H9 (cell line): ENCODE results near the gene HSPE1. TPM values are rescaled to one million over a fixed set of nuclear protein-coding genes. Genes with fewer than 3 reads are reported as not detected.

Experiments used
- DNase-seq: peaks from one replicate; pipeline ENCODE4 v3.0.0-alpha.2; 2017
- H2AFZ ChIP-seq: one replicate; pipeline ENCODE4 v1.6.1; 2013; ENCODE audit warnings: mild to moderate bottlenecking, low read length, control low read depth, moderate library complexity
- H2AK5ac ChIP-seq: 2 replicates; pipeline ENCODE4 v1.6.1; 2013; ENCODE audit warnings: low read length, control low read depth, mixed read lengths; ENCODE audit not compliant: insufficient read length
- H2BK120ac ChIP-seq: one replicate; pipeline ENCODE4 v1.6.1; 2013; ENCODE audit warnings: low read depth, mild to moderate bottlenecking, low read length, control low read depth, inconsistent platforms; ENCODE audit not compliant: poor library complexity, severe bottlenecking
- H2BK12ac ChIP-seq: 2 replicates; pipeline ENCODE4 v1.6.1; 2013; ENCODE audit warnings: low read length, control low read depth, mixed read lengths, low read depth; ENCODE audit not compliant: insufficient read length
- H2BK15ac ChIP-seq: 2 replicates; pipeline ENCODE4 v1.6.1; 2013; ENCODE audit warnings: low read depth, low read length, control low read depth
- H2BK20ac ChIP-seq: one replicate; pipeline ENCODE4 v1.6.1; 2013; ENCODE audit warnings: low read depth, mild to moderate bottlenecking, low read length, control low read depth, inconsistent platforms; ENCODE audit not compliant: poor library complexity, severe bottlenecking
- H2BK5ac ChIP-seq: 2 replicates; pipeline ENCODE4 v1.6.1; 2013; ENCODE audit warnings: low read length, control low read depth, mixed read lengths; ENCODE audit not compliant: insufficient read length
- H3K14ac ChIP-seq: 2 replicates; pipeline ENCODE4 v1.6.1; 2013; ENCODE audit warnings: low read length, control low read depth; ENCODE audit not compliant: insufficient read depth
- H3K18ac ChIP-seq: 2 replicates; pipeline ENCODE4 v1.6.1; 2013; ENCODE audit warnings: low read depth, mild to moderate bottlenecking, mixed read lengths, low read length, control low read depth; ENCODE audit not compliant: insufficient read length
- H3K23ac ChIP-seq: 2 replicates; pipeline ENCODE4 v1.6.1; 2013; ENCODE audit warnings: low read length, control low read depth, mixed read lengths, low read depth; ENCODE audit not compliant: insufficient read length
- H3K23me2 ChIP-seq: 2 replicates; pipeline ENCODE4 v1.6.1; 2013; ENCODE audit warnings: low read depth, mild to moderate bottlenecking, mixed read lengths, low read length, control low read depth; ENCODE audit not compliant: insufficient read length, poor library complexity, severe bottlenecking
- H3K27ac ChIP-seq: 2 replicates; pipeline ENCODE4 v1.5.1; 2013; ENCODE audit warnings: low read length, control low read depth, mixed read lengths, low read depth; ENCODE audit not compliant: insufficient read length
- H3K27me3 ChIP-seq: 2 replicates; pipeline ENCODE4 v1.6.1; 2013; ENCODE audit warnings: low read length, control low read depth, inconsistent platforms; ENCODE audit not compliant: insufficient read depth
- H3K4ac ChIP-seq: 2 replicates; pipeline ENCODE4 v1.6.1; 2013; ENCODE audit warnings: low read depth, mild to moderate bottlenecking, control low read depth, inconsistent platforms, low read length, moderate library complexity
- H3K4me1 ChIP-seq: 2 replicates; pipeline ENCODE4 v1.6.1; 2013; ENCODE audit warnings: low read length, control low read depth, inconsistent platforms; ENCODE audit not compliant: insufficient read depth
- H3K4me2 ChIP-seq: 2 replicates; pipeline ENCODE4 v1.6.1; 2013; ENCODE audit warnings: low read length, control low read depth, mixed read lengths; ENCODE audit not compliant: insufficient read length, insufficient read depth
- H3K56ac ChIP-seq: 2 replicates; pipeline ENCODE4 v1.6.1; 2013; ENCODE audit warnings: low read depth, mild to moderate bottlenecking, mixed read lengths, low read length, control low read depth; ENCODE audit not compliant: insufficient read length
- H3K79me1 ChIP-seq: 2 replicates; pipeline ENCODE4 v1.6.1; 2013; ENCODE audit warnings: low read depth, mild to moderate bottlenecking, moderate library complexity, low read length, control low read depth, inconsistent platforms; ENCODE audit not compliant: insufficient read depth, poor library complexity, severe bottlenecking
- H3K79me2 ChIP-seq: 2 replicates; pipeline ENCODE4 v1.6.1; 2013; ENCODE audit warnings: low read length, control low read depth, inconsistent platforms; ENCODE audit not compliant: insufficient read depth
- H3K9ac ChIP-seq: 2 replicates; pipeline ENCODE4 v1.6.1; 2013; ENCODE audit warnings: low read length, control low read depth, mixed read lengths; ENCODE audit not compliant: insufficient read length; ENCODE audit errors: extremely low read depth
- H3K9me3 ChIP-seq: one replicate; pipeline ENCODE4 v1.6.1; 2013; ENCODE audit warnings: low read depth, low read length, inconsistent platforms; ENCODE audit not compliant: control insufficient read depth
- H3T11ph ChIP-seq: one replicate; pipeline ENCODE4 v1.6.1; 2013; ENCODE audit warnings: mild to moderate bottlenecking, low read length, control low read depth, inconsistent platforms
- H4K20me1 ChIP-seq: one replicate; pipeline ENCODE4 v1.6.1; 2013; ENCODE audit not compliant: control insufficient read depth, insufficient read length, insufficient read depth
- H4K5ac ChIP-seq: 2 replicates; pipeline ENCODE4 v1.6.1; 2013; ENCODE audit warnings: low read depth, mild to moderate bottlenecking, mixed read lengths, low read length, control low read depth; ENCODE audit not compliant: insufficient read length
- H4K8ac ChIP-seq: replicated peaks from 2 replicates; pipeline ENCODE4 v1.6.1; 2013; ENCODE audit warnings: low read length, control low read depth, mixed read lengths, low read depth; ENCODE audit not compliant: insufficient read length
- H4K91ac ChIP-seq: 2 replicates; pipeline ENCODE4 v1.6.1; 2013; ENCODE audit warnings: low read depth, mild to moderate bottlenecking, moderate library complexity, mixed read lengths, low read length, control low read depth; ENCODE audit not compliant: insufficient read length
- H3K27ac Mint-ChIP-seq, 3 experiments: 2 replicates in 2 of 3; 3 replicates in 1 of 3; pipeline ENCODE4 v1.8.0; 2020 to 2021; ENCODE audit warnings: mixed read lengths in 3 of 3, mild to moderate bottlenecking in 1 of 3, moderate library complexity in 1 of 3
- H3K27me3 Mint-ChIP-seq: 2 replicates; pipeline ENCODE4 v1.8.0; 2021; ENCODE audit warnings: low read depth, mild to moderate bottlenecking, moderate library complexity, mixed read lengths
- H3K36me3 Mint-ChIP-seq, 3 experiments: 2 replicates in 2 of 3; 3 replicates in 1 of 3; pipeline ENCODE4 v1.8.0; 2020 to 2021; ENCODE audit warnings: low read depth in 3 of 3, mixed read lengths in 3 of 3; ENCODE audit not compliant: insufficient read depth in 1 of 3
- H3K4me1 Mint-ChIP-seq, 2 experiments: 2 replicates each; pipeline ENCODE4 v1.8.0; 2020; ENCODE audit warnings: mixed read lengths in 2 of 2
- H3K4me3 Mint-ChIP-seq, 2 experiments: 2 replicates in 1 of 2; 3 replicates in 1 of 2; pipeline ENCODE4 v1.8.0; 2020 to 2021; ENCODE audit warnings: mild to moderate bottlenecking in 2 of 2, mixed read lengths in 2 of 2, moderate library complexity in 1 of 2
- H3K9me3 Mint-ChIP-seq, 2 experiments: 2 replicates in 1 of 2; 3 replicates in 1 of 2; pipeline ENCODE4 v1.8.0; 2020; ENCODE audit warnings: mild to moderate bottlenecking in 2 of 2, mixed read lengths in 2 of 2, moderate library complexity in 1 of 2
- CTCF ChIP-seq: fragments of 200-600 bp; sonication (generic); conservative IDR thresholded peaks from 3 replicates; pipeline ENCODE4 v1.8.0; 2021; ENCODE audit warnings: antibody characterized with exemption, mild to moderate bottlenecking
- WGBS: extraction: QIAGEN DNeasy Blood & Tissue Kit; methylation state at CpG from one replicate; pipeline ENCODE4 v1.1.7; 2013; ENCODE audit warnings: missing lambda C conversion rate, low lambda C conversion rate, mixed read lengths; ENCODE audit not compliant: insufficient read length; ENCODE audit errors: extremely low coverage; 5-methylcytosine and 5-hydroxymethylcytosine counted together
- total RNA-seq: library from RNA; stranded (reverse); gene quantifications from 2 replicates; pipeline ENCODE4 v1.2.1, GENCODE V29; 2021

The HSPE1 gene
- total RNA-seq, 1 experiment from 2014 or later, result 347 TPM

DNA sequence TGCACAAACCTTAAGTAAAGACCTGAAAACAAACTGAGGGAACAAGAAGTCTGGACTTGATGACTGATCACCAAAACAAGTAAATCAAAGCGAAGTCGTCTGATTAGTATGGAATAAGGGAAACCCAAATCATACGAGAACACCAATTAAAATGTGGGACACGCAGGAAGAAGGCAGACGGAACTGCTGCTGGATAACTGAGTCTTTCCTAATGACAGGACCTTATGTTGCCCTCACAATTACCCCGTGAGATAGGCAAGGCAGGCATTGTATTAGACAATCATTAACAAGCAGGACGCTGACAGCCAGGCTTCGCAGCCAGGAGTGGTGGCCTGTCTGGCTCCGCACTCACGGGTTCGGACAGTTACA is 47.4 kb upstream of the HSPE1 start:
- WGBS, result no CpG with 5 or more reads among the region's 11 CpGs
- Histone ChIP-seq H3K27ac (no peak overlapping the region), H3T11ph (no peak overlapping the region), H3K18ac (no peak overlapping the region), H3K56ac (no peak overlapping the region), H3K4me1 (no peaks in the 10 kb centered on the region), H3K79me1 (no peaks in the 10 kb centered on the region), H3K9ac (peak overlapping the region; percentile 35), H4K5ac (no peak overlapping the region), H3K79me2 (peaks cover 19% of the 10 kb centered on the region; the same call in 1 of the 2 replicates), H3K27me3 (no peaks in the 10 kb centered on the region), H2BK15ac (no peak overlapping the region), H2AK5ac (no peak overlapping the region), H2BK20ac (no peak overlapping the region), H3K4ac (no peak overlapping the region), H2AFZ (no peak overlapping the region), H2BK120ac (no peak overlapping the region), H2BK12ac (no peak overlapping the region), H4K20me1 (no peaks in the 10 kb centered on the region), H3K14ac (no peak overlapping the region), H3K23me2 (no peaks in the 10 kb centered on the region), H4K8ac (no peak overlapping the region), H3K4me2 (peak overlapping the region; percentile 81), H3K23ac (no peak overlapping the region), H3K9me3 (no peaks in the 10 kb centered on the region), H4K91ac (no peak overlapping the region), H2BK5ac (no peak overlapping the region)
- DNase-seq, result no peak
- Mint-ChIP-seq H3K27me3 (no peaks in the 10 kb centered on the region), H3K36me3 (peaks cover 0 to 2% (median 0%) of the 10 kb centered on the region in 3 experiments; a peak in 2 of 7 replicates), H3K4me1 (peaks cover 12 to 16% of the 10 kb centered on the region in 2 experiments), H3K4me3 (peak overlapping the region; percentile 96 to 100), H3K27ac (peak overlapping the region; percentile 13 to 87 (median 79); a peak in 3 of 7 replicates), H3K9me3 (peaks cover 0 to 3% of the 10 kb centered on the region in 2 experiments; a peak in 2 of 5 replicates)
- TF ChIP-seq CTCF, result no peak
